NCI-H774 (cell line): ENCODE data around the gene SPATA9.

Experiments
- DNase-seq: peaks from one replicate; lab custom pipeline; 2025; lab: John Stamatoyannopoulos, UW

SPATA9 gene

DNA sequence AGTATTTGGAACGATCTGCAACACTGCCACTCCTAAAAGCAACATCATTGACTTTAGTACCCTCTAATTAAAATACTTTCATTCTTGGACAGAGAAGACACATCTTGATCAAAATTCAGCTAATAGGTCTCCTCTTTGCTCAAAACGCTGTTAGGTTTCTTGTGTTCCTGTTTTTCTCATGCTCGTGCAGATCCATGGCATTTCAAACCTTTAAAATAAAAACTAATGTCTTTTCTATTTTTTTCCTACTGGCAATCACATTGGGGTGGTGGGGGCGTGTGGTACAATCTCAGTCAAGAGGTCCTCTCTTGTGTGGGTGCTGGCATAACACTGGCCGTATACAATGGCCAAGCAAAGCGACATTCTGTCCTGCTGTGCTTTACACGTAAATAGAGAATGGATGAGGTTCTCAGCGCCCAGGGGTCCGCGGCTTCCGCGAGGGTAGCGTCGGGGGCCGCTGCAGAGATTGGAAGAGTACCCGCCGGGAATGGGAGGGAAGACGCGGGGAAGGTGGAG, 63.2 kb downstream of the SPATA9 start:
- no peak for DNase-seq

DNA sequence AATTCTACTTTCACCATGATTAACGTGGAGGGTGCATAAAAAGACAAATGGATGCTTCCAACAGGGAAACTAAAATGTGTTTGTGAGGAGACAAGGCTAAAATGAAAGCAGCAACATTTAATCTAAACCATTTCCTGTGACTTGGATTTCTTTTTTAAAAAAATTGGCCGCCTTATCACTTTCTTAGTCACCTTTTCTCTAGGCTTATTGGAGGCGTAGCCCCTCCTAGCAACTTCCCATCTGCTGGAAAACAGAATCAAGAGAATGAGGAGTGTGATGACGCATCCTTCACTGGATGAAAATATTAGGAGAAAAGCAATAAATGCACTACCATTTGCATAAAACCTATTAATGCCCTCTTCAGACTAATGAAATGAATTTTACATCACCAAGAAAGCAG, 63.7 kb downstream of the SPATA9 start:
- no peak for DNase-seq

DNA sequence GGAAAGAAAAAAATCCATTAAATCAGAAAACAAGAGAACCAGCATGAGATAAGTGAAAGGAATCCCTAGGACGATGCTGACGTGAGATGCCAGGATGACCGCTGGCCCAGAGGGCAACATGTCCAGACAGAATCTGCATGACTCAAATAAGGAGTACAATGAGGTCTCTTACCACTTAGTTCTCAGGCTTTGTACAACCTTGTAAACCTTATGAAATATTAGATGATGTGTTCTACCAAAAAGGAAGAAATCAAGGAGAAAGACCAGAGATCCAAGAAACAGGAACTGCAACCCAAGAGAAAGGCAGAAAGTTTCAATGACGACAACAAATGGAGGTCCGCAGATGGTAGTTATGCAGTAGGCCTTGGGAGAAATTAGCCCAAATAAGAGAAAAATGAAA, 65.7 kb downstream of the SPATA9 start:
- DNase-seq: no peak

DNA sequence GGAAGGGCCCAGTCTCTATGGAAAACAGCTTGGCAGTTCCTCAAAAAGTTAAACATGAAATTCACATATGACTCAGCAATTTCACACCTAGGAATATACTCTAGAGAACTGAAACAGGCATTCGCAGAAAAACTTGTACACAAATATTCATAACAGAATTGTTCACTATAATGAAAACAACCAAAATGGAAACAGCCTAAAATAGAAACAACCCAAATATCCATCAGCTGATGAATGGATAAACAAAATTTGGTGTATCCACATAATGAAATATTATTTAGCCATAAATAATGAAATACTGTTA, 67.7 kb downstream of the SPATA9 start:
- DNase-seq: no peak

DNA sequence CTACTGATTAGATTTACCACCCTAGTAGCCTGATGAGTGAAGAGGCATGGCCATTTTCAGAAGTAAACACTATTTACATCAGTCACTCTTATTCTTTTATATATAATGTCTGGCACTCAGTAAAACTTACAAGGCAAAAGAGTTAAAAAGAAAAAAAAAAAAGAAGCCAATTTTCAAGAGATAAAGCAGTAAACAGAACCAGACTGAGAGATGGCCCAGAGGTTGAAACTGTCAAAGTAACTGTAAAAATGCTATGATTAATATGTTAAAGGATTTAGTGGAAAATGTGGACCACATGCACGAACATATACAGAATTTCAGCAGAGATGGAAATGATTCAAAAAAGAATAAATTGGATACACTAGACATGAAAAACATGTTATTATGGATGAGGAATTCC, 69.3 kb downstream of the SPATA9 start:
- DNase-seq: no peak

DNA sequence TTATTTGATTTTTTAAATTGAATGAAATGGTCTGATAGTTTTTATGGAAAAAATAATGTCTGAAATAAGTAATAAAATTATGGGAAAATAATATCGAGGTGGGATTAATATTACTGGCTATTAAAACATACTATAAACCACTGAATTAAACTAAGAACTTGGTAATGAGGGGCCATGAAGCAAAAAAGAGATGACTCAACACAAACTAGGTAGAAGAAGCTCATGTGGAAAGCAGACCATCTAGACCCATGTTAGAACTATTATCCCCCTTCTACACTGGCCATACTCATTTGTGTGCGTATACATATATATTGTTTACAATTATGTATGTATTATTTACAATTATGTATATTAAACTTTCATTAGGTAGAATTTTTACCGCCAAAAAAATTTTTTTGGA, 71.4 kb downstream of the SPATA9 start:
- no peak for DNase-seq

DNA sequence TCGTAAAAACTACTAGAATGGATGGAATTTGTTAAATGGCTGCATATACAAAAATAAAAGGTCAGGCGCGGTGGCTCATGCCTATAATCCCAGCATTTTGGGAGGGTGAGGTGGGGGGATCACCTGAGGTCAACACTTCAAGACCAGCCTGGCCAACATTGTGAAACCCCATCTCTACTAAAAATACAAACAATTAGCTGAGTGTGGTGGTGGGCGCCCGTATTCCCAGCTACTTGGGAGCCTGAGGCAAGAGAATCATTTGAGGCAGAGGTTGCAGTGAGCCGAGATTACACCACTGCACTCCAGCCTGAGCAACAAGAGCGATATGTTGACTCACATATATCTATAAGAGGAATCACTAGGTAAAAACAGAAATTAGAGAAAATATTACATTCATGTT, 72.2 kb downstream of the SPATA9 start:
- no peak for DNase-seq

DNA sequence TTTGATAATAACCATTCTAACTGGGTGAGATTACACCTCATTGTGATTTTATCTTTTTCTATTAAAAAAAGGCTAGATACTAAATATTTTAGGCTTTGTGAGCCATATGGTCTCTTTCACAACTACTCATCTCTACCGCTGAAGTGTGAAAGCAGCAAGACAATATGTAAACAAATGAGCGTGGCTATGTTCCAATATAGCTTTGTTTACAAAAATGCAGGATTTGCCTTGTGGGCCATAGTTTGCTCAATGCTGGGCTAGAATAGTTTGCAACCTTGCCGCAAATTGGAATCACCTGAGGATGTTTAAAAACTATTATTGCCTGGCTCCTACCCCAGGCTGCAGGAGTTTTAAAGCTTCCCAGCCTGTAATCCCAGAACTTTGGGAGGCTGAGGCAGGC, 73.1 kb downstream of the SPATA9 start:
- no peak for DNase-seq
